GDM1 (cell line): Measurements from ENCODE around the gene CMTM3.
"Not testable (repeated sequence)": the region's sequence is repeated elsewhere in the genome, so short reads cannot be mapped to it uniquely, and the experiment has no call there.

Experiments used
- DNase-seq: peaks from one replicate; lab custom pipeline; 2025; lab: John Stamatoyannopoulos, UW

Gene CMTM3

DNA sequence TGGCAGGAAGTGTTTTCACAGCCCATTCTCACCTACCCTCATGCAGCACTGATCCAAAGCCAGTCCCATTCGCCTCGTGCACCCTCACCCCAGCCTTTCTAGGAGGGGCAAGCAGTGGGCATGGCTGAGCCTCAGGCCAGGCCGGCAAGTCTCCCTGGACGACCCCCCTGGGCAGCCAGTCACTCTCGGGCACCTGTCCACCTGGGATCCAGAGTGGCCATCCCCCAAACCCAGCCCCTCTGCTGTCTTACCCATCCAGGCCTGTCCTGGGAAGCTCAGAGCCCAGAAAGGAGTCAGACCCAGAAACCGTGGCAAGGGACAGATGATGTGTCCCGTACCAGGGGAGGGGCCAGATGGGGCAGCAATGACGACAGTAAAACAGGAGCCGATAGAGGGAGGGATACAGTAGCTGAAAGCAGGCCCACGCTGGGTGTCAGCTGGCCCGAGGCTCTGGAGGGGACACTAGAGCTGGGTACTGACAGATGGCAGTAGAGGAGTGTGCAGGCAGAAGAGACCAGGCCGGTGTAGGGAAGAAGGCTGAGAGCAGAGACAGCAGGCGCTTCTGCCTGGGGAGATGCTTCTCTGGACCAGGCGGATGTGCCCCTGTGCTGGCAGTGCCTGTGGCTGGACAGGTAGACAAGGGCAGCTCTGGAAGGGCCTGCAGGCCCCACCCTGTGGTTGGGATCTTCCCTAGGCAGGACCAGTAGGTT lies 5.8 kb downstream of the CMTM3 start:
- no peak for DNase-seq

DNA sequence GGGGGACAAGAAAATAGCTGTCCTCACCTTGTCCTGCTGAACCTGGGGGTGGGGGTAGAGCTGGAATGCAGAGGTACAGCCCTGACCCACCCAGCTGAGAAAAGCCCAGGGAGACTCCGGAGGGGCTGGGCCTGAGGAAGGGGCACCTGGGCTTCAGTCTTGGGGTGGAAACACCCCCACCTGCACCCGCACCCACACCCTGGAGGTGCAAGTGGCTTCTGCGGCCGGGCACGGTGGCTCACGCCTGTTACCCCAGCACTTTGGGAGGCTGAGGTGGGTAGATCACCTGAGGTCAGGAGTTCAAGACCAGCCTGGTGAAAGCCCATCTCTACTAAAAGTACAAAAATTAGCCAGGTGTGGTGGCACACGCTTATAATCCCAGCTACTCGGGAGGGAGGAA lies 7.4 kb downstream of the CMTM3 start:
- not testable (repeated sequence) for DNase-seq

DNA sequence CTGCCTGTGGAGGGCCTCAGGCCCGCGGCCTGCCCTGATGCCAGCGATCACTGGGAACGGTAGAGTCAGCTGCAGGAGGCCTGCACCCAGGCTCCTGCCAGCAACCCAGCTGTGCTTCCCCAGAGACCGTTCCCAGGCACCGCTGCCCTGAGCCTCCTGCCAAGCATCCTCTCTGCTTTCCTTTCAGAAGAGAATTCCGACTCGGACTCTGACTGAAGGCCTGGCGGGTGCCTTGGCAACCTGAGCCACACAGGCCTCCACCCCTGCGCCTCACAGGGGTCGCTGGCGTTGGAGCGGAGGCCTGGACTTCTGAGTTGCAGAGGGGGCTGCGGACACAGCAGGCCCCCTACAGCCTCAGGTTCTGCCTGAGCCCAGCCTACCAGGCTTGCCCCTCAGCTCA lies 7.9 kb downstream of the CMTM3 start:
- no peak for DNase-seq

DNA sequence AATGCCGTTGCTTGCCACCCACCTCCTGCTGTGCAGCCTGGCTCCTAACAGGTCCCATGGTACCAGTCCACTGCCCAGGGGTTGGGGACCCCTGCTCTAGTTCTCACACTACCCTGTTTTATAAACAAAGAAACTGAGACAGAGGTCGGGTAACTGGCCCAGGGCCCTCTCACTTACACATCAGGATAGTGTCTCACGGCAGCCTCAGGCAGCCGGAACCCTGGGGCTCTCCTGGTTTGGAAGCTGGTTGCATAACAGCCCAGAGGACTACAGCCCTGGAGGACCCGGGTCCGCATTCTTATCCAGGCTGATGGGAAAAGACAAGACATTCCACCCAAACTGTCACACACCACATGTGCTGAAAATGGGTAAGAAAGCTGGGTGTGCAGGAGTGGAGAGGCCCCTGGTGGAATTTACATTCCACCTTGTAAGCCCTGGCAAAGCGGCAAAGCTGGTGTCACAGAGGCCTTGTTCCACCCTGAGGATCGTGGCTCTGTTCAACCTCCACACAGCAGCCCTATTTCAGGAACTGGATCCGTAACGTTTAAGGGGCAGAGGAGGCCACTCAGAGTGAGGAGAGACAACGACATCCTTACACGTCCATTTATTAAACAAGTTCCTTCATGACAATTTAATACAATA lies 9.8 kb downstream of the CMTM3 start:
- no peak for DNase-seq

DNA sequence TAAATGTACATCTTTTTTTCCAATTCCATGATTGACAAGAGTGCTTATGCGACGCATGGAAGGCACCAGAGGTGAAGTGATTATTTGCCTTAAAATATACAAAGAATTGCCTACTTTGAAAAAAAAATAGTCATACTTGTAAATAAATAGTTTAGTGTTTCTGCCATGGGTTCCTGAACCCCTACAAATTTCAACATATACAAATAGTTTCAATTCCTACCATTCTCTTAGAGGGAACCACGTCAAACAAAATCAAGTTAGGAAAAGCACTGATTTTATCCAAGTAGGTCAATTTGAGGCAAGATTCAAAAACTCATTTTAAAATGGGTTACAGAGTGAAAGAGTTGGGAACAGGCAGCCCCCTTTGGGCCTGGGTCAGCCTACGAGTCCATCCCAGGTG lies 11.7 kb downstream of the CMTM3 start:
- no peak for DNase-seq

DNA sequence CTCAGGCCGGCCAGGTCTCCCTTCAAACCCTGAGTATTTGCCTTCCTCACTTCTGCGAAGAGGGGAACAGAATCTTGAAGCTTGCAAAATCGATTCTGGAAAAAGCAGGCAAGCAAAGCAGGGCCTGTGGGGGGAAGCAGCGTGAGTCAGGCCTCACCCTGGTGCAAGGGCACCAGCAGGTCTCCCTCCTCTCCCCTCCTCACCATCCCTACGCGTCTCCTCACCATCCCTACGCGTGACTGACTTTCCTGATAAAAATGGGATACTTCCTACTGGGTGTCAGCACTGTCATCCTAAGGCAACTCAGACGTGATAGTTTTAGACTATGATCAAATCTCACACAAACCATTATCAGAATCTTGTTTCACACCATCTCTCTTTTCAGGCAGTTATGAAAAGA lies 12.1 kb downstream of the CMTM3 start:
- no peak for DNase-seq

DNA sequence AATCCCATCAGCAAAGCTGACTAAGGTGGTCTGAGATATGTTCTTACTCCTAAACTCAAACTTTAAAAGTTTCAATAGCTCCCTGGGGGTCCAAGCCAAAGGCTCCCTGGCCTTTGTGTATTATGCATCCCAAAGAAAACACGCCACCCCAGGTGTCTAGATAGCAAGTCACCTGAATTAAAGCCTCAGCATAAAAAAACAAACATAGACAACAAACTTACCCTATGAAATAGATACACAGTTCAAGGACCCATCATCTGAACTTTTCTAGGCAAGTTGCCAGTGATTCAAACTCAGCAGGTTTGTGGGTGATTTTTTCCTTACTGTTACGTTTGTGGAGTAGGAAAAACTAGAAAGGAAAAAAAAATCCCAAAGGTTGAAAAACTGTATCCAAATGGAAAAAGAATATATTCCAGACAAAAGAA lies 12.5 kb downstream of the CMTM3 start:
- no peak for DNase-seq

DNA sequence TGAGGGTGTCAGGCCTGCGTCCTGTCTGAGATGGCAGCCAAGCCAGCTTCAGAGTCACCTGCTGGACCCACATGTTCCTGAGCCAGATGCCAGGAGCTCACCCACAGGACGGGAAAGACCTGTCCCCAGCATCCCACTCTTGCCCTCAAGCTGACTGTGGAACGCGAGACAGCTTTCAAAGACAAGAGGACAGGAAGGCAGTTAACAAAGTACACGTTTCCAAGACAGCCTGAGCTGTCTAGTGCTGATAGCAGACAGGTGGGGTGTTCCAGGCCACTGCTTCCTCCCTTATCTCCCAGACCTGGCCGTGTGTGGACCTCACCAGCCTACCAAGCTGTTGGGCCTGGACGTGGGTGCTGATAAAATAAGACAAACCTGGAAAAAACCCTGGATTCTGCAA lies 13.2 kb downstream of the CMTM3 start:
- DNase-seq, result no peak

DNA sequence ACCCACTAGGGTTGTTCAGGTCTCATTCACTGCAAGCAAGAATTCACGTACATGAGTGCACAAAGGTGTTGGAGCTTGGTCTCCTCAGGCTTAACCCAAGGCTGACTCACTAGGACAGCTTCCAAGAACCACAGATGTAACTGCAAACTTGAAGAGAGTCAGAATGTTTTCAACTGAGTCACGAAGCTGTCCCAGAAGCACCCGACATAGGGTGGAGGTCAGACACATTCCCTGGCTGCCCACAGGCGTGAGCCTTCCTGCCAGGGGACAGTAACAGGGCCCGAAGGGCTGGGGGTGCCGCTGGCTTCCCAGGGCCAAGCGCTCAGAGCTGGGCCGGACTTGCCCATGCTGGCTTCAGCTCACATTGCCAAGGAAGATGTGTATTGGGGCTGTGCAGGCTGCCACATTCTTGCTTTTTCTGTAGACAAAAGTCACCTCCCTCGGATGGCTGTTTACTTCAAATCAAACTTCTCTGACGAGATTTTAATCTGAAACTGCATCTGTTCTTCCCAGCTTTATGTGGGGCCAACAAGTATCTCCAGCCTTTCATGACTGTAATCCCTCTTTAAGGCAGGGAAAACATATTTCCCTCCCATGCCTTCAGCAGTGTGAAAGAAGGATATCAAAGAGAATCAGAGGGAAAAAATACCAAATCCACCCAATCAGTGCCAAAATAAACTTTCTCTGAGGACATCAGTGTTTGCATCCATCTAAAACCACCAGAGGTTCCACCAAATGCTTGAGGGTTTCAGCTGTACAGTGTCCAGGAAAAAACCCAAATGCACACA lies 14.3 kb downstream of the CMTM3 start:
- DNase-seq, result no peak

DNA sequence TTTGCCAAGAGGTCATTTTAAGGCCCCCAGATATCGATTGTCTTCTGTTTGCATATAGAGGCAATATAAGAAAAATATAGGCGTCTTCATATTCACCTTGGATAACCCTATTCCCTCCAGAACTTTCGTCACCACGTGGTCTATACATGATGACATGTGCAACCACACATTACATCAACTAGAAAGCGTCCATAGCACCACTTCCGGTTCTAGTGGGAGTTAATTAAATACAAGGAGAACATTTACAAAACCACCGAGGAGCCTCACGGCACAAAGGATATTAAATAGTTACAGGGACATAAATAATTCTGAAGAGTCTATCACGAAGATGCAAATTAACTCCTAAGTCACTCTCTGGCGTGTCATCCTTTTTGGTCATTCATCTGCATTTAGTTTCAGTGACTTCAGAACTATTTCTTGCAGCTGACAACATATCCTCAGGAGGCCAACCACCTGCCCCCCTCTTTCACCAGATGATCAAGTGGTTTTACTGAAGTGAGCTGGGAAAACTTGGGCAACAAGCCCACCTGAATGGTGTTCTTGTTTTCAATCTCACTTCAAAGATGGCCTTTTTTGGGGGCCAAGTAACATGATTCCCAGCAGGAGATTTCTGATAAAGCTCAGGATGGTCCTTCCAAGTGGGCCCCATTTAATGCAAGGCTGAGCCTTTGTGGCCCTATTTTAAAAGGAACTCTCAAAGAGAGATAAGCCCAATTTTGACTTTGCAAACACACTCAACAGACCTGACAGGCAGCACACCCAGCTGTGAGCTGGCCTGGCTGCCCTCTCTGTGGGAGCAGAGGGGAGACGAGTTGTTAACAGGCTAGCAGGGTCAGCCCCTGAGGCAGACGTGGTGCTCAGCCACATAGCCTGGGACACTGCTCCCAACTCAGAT lies 15.3 kb downstream of the CMTM3 start:
- no peak for DNase-seq

DNA sequence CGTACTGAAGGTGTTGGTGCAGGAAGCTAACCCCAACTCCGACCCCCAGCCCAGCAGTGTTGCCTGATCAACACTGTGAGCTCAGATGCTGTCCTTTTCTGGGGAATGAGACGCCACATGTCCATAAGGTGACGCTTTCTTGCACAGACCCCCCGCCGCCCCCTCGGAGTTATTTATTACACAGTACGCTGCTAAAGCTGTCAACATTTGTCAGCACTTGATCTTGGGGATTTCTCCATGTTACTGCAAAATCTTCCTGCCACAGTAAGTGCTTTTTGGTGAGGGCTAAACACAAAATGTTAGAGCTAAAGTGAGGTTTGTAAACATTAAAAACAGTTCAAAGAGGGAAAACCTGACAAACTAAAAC lies 15.9 kb downstream of the CMTM3 start:
- DNase-seq, result no peak

DNA sequence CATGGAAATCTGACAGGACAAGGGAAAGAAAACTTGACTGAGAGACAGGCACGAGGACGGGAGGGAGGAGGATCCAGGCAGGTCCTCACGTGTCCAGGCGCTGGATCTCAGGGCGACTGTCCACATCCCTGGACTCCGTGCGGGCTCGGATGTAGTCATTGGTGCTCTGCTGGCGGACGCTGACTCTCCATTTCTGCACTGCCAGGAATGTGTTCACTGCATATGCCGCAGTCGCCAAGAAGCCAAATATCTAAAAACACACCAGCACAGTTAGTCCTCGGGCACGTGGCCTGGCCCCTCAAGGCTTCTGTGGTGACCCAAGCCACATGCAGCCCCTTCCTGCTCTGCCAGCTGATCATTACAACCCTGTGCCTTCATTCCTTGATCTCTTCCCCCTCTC lies 17.5 kb downstream of the CMTM3 start:
- DNase-seq, result no peak

DNA sequence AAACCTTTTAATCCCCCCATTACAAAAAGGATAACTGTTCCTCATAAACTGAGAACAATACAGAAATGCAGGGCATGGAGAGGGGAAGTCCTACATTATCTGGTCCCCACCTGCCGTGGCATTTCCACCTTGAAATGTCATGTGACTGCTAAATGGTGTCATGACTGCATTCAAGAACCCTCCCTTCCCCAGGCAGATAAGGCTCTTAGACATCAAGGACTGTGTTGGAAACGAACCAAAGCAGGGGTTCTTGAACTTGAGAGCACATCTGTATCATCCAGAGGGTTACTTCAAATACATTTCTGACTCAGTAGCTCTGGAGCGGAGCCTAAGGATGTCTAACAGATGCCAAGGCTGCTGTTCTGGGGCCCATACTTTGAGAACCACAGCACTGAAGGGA lies 18.4 kb downstream of the CMTM3 start:
- no peak for DNase-seq

DNA sequence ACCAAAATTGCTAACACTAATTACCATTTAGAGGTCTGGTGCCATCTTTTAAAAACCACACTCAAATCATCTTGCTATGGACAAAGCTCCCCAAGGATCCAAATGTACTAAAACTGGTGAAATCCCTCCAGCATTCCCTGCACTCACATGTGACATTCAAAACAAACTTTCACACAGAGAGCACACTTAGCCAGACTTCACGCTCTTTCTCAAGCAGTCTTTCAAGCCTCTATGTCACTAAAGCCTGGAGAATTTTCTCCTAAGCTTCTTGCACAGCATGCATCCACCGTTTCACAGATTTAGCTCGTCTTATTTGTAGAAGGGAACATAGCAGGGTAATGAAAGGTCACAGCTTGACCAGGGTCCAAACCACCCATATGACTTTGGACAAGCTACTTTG lies 19.3 kb downstream of the CMTM3 start:
- DNase-seq, result no peak

DNA sequence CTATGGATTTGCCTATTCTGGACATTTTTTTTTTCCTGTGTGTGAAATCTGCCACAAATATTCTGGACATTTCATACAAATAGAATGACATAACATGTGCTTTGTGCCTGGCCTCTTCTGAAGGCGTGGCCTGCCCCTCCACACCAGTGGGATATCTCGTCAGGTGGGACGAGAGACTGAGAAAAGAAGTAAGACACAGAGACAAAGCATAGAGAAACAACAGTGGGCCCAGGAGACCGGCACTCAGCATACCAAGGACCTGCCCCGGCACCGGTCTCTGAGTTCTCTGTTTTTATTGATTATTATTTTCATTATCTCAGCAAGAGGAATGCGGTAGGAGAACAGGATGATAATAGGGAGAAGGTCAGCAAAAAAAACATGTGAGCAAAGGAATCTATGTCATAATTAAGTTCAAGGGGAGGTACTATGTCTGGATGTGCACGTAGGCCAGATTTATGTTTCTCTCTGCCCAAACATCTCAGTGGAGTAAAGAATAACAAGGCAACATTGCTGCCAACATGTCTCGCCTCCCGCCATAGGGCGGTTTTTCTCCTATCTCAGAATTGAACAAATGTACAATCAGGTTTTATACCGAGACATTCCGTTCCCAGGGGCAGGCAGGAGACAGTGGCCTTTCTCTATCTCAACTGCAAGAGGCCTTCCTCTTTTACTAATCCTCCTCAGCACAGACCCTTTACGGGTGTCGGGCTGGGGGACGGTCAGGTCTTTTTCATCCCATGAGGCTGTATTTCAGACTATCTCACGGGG lies 23.3 kb downstream of the CMTM3 start:
- not testable (repeated sequence) for DNase-seq

DNA sequence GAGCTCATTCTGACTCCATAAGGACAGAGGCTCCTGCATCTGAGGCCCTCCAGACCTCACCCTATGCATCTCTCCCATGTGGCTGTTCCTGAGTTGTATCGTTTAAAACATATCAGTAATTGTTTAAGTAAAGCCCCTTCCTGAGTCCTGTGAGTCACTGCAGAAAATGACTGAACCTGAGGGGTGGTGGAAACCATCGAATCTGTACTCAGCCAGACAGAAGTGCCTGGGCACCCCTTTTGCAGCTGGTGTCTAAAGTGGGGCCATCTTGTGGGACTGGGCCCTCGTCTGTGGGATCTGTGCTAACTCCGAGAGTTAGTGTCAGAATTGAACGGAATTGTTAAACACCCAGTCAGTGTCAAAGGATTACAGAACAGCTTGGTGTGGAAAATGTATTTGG lies 25.4 kb downstream of the CMTM3 start:
- no peak for DNase-seq

DNA sequence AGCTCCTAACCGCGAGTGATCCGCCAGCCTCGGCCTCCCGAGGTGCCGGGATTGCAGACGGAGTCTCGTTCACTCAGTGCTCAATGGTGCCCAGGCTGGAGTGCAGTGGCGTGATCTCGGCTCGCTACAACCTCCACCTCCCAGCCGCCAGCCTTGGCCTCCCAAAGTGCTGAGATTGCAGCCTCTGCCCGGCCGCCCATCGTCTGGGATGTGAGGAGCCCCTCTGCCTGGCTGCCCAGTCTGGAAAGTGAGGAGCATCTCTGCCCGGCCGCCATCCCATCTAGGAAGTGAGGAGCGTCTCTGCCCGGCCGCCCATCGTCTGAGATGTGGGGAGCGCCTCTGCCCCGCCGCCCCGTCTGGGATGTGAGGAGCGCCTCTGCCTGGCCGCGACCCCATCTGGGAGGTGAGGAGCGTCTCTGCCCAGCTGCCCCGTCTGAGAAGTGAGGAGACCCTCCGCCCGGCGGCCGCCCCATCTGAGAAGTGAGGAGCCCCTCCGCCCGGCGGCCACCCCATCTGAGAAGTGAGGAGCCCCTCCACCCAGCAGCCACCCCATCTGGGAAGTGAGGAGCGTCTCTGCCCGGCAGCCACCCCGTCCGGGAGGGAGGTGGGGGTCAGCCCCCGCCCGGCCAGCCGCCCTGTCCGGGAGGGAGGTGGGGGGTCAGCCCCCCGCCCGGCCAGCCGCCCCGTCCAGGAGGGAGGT lies 26.2 kb downstream of the CMTM3 start:
- not testable (repeated sequence) for DNase-seq

DNA sequence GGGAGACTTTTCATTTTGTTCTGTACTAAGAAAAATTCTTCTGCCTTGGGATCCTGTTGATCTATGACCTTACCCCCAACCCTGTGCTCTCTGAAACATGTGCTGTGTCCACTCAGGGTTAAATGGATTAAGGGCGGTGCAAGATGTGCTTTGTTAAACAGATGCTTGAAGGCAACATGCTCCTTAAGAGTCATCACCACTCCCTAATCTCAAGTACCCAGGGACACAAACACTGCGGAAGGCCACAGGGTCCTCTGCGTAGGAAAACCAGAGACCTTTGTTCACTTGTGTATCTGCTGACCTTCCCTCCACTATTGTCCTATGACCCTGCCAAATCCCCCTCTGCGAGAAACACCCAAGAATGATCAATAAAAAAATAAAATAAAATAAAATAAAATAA lies 27.1 kb downstream of the CMTM3 start:
- DNase-seq, result not testable (repeated sequence)

DNA sequence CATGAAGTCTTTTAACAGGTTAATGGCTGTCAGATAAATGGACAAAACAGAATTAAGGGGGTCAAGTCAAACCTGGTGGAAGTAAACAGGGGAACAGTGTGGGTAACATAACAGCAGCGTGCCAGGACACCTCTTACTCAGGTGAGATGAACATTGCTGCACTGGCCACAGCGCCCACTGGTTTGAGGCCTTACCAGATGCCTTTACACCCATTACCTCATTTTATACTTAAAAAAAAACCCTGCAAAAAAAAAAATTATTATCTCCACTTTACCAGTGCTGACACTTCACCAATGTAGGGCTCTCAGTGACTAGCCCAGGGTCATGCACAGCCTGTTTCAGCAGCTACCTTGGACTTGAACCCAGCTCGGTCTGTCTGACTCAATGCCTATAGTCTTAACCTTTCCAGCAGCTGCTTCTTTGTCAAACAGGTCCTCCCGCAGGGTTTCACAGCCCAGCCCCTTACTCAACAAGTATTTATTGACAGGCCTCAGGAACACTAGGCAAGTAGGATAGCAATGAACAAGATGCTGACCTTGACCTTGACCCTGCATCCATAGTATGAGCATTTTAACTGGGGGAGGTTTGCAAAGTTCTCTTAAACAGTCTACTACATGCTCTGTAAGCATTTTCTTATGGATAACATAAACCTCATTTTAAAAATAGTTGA lies 30.2 kb downstream of the CMTM3 start:
- no peak for DNase-seq

DNA sequence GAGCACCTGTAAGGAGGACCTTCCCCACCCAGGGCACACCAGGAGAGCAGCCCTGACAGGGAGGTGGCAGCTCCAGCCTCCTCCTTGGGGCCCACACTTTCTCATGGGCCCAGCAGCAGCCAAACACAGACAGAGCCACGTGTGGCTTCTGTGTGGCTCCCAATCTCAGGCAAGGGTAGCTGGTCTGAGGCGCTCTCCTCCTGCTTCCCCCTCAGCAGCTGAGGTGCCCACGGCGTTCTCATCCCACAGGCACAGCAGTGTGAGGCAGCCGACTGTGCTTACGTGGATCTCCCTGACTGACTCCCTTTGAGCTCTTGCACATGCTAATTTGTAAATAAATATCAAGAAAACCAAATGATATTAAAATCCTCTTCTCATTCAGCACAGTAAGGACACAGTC lies 30.9 kb downstream of the CMTM3 start:
- no peak for DNase-seq
